GM21447 (cell line): ENCODE results near the gene MRPL16.
"Not testable (repeated sequence)": the region's sequence is repeated elsewhere in the genome, so short reads cannot be mapped to it uniquely, and the experiment has no call there.

Experiments
- ATAC-seq: cut with Tn5 transposase; IDR thresholded peaks from one replicate; pipeline ENCODE4 v1.9.1; 2021; ENCODE audit not compliant: unreplicated experiment

MRPL16 gene

GRCh38 chr11:59810189-59810910, at the start of gene MRPL16:
Gene MRPL16 (minus strand): TSS chr11:59810778. CDS start chr11:59810658, 120 bp downstream.
- ATAC-seq = peak; percentile 94

- ATAC-seq = no peak
Observed at GRCh38 chr11:59859673-59860072, 49.1 kb upstream of the MRPL16 start.

- no peak for ATAC-seq
Observed at GRCh38 chr11:59857439-59858434, 47.2 kb upstream of the MRPL16 start.

GRCh38 chr11:59854871-59855270, 44.3 kb upstream of the MRPL16 start:
- ATAC-seq = no peak

GRCh38 chr11:59851416-59851815, 40.8 kb upstream of the MRPL16 start:
- not testable (repeated sequence) for ATAC-seq

GRCh38 chr11:59849551-59849950, 39.0 kb upstream of the MRPL16 start:
- ATAC-seq = not testable (repeated sequence)

GRCh38 chr11:59849129-59849528, 38.6 kb upstream of the MRPL16 start:
- peak; percentile 58 for ATAC-seq

GRCh38 chr11:59848439-59848838, 37.9 kb upstream of the MRPL16 start:
- ATAC-seq = not testable (repeated sequence)

- no peak for ATAC-seq
Observed at GRCh38 chr11:59847626-59848025, 37.0 kb upstream of the MRPL16 start.

GRCh38 chr11:59846556-59846955, 36.0 kb upstream of the MRPL16 start:
- no peak for ATAC-seq

GRCh38 chr11:59845399-59845798, 34.8 kb upstream of the MRPL16 start, which contains the start of gene CBLIF:
Gene CBLIF (minus strand): TSS chr11:59845499. CDS start chr11:59845453, 46 bp downstream.
- ATAC-seq = no peak

- no peak for ATAC-seq
Observed at GRCh38 chr11:59842316-59842715, 31.7 kb upstream of the MRPL16 start.

- peak; percentile 89 for ATAC-seq
Observed at GRCh38 chr11:59841514-59841913, 30.9 kb upstream of the MRPL16 start.

- ATAC-seq = no peak
Observed at GRCh38 chr11:59839615-59840014, 29.0 kb upstream of the MRPL16 start.

- ATAC-seq = no peak
Observed at GRCh38 chr11:59833602-59834001, 23.0 kb upstream of the MRPL16 start.

- no peak for ATAC-seq
Observed at GRCh38 chr11:59829358-59829757, 18.8 kb upstream of the MRPL16 start.

- peak; percentile 78 for ATAC-seq
Observed at GRCh38 chr11:59822989-59823566, 12.5 kb upstream of the MRPL16 start.

GRCh38 chr11:59818572-59818971, 8.0 kb upstream of the MRPL16 start:
- no peak for ATAC-seq

GRCh38 chr11:59816434-59816833, 5.9 kb upstream of the MRPL16 start:
- not testable (repeated sequence) for ATAC-seq

GRCh38 chr11:59815754-59816153, 5.2 kb upstream of the MRPL16 start:
- no peak for ATAC-seq

- ATAC-seq = no peak
Observed at GRCh38 chr11:59814021-59814420, 3.4 kb upstream of the MRPL16 start.
